ENCODE results near the gene BLVRA. TPM values are rescaled to one million over a fixed set of nuclear protein-coding genes. Genes with fewer than 3 reads are reported as not detected.
"Not testable (repeated sequence)": the region's sequence is repeated elsewhere in the genome, so short reads cannot be mapped to it uniquely, and the experiment has no call there.

Gene BLVRA
- total RNA-seq (2013) = 103 TPM
- polyA plus RNA-seq = 100 to 1,000 TPM in 2 of 3 donors, 10 to 100 TPM in 1; 71.9 to 238 (median 199) TPM
- 11.6 and 26.0 TPM in 2 replicates for polyA minus RNA-seq
- total RNA-seq = 5.4 to 56.4 (median 33.0) reads per million in 11 experiments

GRCh38 chr7:43758029-43758821 lies at the start of gene BLVRA:
BLVRA (plus strand) TSS chr7:43758680; CDS start chr7:43771159, 12,479 bp downstream.
- Histone ChIP-seq H3K36me3 (replicated peaks in 1 of 2; ENCODE audit: control insufficient read depth in 1 of 2, insufficient read depth in 2 of 2, low read length in 2 of 2) (no peaks in the 10 kb centered on the region), H3K4me3 (replicated peaks in 1 of 3; ENCODE audit: low read depth in 2 of 3, low read length in 3 of 3) (peak within 1 kb of the TSS; percentile 59 to 98 (median 90)), H3K27ac (ENCODE audit: low read depth in 1 of 2, low read length in 2 of 2) (peak within 1 kb of the TSS; percentile 19 to 92), H3K9ac (ENCODE audit: insufficient read depth, low read length, poor library complexity, severe bottlenecking) (peak within 1 kb of the TSS; percentile 90), H3K9me3 (replicated peaks in 1 of 2; ENCODE audit: control insufficient read depth in 1 of 2, insufficient read depth in 1 of 2, low read length in 2 of 2) (no peaks in the 10 kb centered on the region), H3K4me2 (replicated peaks; ENCODE audit: extremely low read depth, low read length, poor library complexity, severe bottlenecking) (peak within 1 kb of the TSS; percentile 89), H2AFZ (ENCODE audit: insufficient read depth, low read depth, low read length, poor library complexity, severe bottlenecking) (peak within 1 kb of the TSS; percentile 94), H3K4me1 (ENCODE audit: control insufficient read depth in 1 of 2, insufficient read depth in 2 of 2, low read length in 2 of 2) (peaks cover 78 to 91% of the 10 kb centered on the region in 2 donors), H3K27me3 (ENCODE audit: control insufficient read depth in 2 of 2, insufficient read depth in 2 of 2, low read length in 2 of 2) (no peaks in the 10 kb centered on the region), H3K79me2 (ENCODE audit: insufficient read depth, low read length) (peaks cover 46% of the 10 kb centered on the region), H4K20me1 (ENCODE audit: insufficient read depth, low read length) (no peaks in the 10 kb centered on the region)
- DNase-seq = peak; percentile 46 to 68 (median 48)
- under 1% methylated on average over 50 of the region's 67 CpGs for WGBS (ENCODE audit: insufficient coverage)
- no peaks in the 10 kb centered on the region for H3K9me3 Mint-ChIP-seq
- H3K27me3 Mint-ChIP-seq (ENCODE audit: low read depth in 3 of 3) = peaks cover 0 to 6% (median 2%) of the 10 kb centered on the region in 3 donors
- peak within 1 kb of the TSS; percentile 83 to 94 for H3K4me3 Mint-ChIP-seq
- peaks cover 11 to 17% of the 10 kb centered on the region in 2 donors for H3K36me3 Mint-ChIP-seq
- TF ChIP-seq, protein P1, sequence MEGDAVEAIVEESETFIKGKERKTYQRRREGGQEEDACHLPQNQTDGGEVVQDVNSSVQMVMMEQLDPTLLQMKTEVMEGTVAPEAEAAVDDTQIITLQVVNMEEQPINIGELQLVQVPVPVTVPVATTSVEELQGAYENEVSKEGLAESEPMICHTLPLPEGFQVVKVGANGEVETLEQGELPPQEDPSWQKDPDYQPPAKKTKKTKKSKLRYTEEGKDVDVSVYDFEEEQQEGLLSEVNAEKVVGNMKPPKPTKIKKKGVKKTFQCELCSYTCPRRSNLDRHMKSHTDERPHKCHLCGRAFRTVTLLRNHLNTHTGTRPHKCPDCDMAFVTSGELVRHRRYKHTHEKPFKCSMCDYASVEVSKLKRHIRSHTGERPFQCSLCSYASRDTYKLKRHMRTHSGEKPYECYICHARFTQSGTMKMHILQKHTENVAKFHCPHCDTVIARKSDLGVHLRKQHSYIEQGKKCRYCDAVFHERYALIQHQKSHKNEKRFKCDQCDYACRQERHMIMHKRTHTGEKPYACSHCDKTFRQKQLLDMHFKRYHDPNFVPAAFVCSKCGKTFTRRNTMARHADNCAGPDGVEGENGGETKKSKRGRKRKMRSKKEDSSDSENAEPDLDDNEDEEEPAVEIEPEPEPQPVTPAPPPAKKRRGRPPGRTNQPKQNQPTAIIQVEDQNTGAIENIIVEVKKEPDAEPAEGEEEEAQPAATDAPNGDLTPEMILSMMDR (IDR thresholded peaks at IDR 0.05) = no peak
- intact Hi-C loops (cut with micrococcal nuclease) = loop anchor here in 1 of 2 donors (10.0 kb wide), 1 partner anchor 77 kb away; no protein-coding TSS in a partner anchor
- peak within 1 kb of the TSS; percentile 18 to 90 (median 73) for H3K27ac Mint-ChIP-seq
- peaks cover 75% of the 10 kb centered on the region for H3K4me1 Mint-ChIP-seq

- intact Hi-C loops (cut with micrococcal nuclease) = loop anchor here in 1 of 2 donors (10.0 kb wide), 1 partner anchor 257 kb away; no protein-coding TSS in a partner anchor
- Histone ChIP-seq H3K27ac (ENCODE audit: low read depth in 1 of 2, low read length in 2 of 2) (no peak overlapping the region), H3K4me3 (replicated peaks in 1 of 3; ENCODE audit: low read depth in 2 of 3, low read length in 3 of 3) (no peak overlapping the region), H2AFZ (ENCODE audit: insufficient read depth, low read depth, low read length, poor library complexity, severe bottlenecking) (no peak overlapping the region), H4K20me1 (ENCODE audit: insufficient read depth, low read length) (peaks cover 7% of the 10 kb centered on the region), H3K79me2 (ENCODE audit: insufficient read depth, low read length) (peaks cover 88% of the 10 kb centered on the region), H3K4me1 (ENCODE audit: control insufficient read depth in 1 of 2, insufficient read depth in 2 of 2, low read length in 2 of 2) (peaks cover 0 to 2% of the 10 kb centered on the region in 2 donors), H3K36me3 (replicated peaks in 1 of 2; ENCODE audit: control insufficient read depth in 1 of 2, insufficient read depth in 2 of 2, low read length in 2 of 2) (peaks cover 0 to 7% of the 10 kb centered on the region in 2 donors), H3K4me2 (replicated peaks; ENCODE audit: extremely low read depth, low read length, poor library complexity, severe bottlenecking) (no peak overlapping the region), H3K9ac (ENCODE audit: insufficient read depth, low read length, poor library complexity, severe bottlenecking) (no peak overlapping the region), H3K27me3 (ENCODE audit: control insufficient read depth in 2 of 2, insufficient read depth in 2 of 2, low read length in 2 of 2) (no peaks in the 10 kb centered on the region), H3K9me3 (replicated peaks in 1 of 2; ENCODE audit: control insufficient read depth in 1 of 2, insufficient read depth in 1 of 2, low read length in 2 of 2) (no peaks in the 10 kb centered on the region)
- H3K4me3 Mint-ChIP-seq = no peak overlapping the region
- no peak for DNase-seq
- peaks cover 0 to 7% (median 4%) of the 10 kb centered on the region in 7 donors for H3K9me3 Mint-ChIP-seq
- whole genome bisulfite sequencing (ENCODE audit: insufficient coverage) = no CpG with 5 or more reads among the region's 1 CpG
- peaks cover 17 to 22% of the 10 kb centered on the region in 2 donors for H3K36me3 Mint-ChIP-seq
- H3K27ac Mint-ChIP-seq = no peak overlapping the region
- H3K27me3 Mint-ChIP-seq (ENCODE audit: low read depth in 3 of 3) = peaks cover 0 to 3% (median 0%) of the 10 kb centered on the region in 3 donors
- peaks cover 7% of the 10 kb centered on the region for H3K4me1 Mint-ChIP-seq
- TF ChIP-seq, protein P1 (IDR thresholded peaks at IDR 0.05) = no peak
Observed at GRCh38 chr7:43711503-43711902, 47.0 kb upstream of the BLVRA start.

- not testable (repeated sequence) for H3K9me3 ChIP-seq (replicated peaks in 1 of 2; ENCODE audit: control insufficient read depth in 1 of 2, insufficient read depth in 1 of 2, low read length in 2 of 2); H3K36me3 ChIP-seq (replicated peaks in 1 of 2; ENCODE audit: control insufficient read depth in 1 of 2, insufficient read depth in 2 of 2, low read length in 2 of 2); H3K27ac ChIP-seq (ENCODE audit: low read depth in 1 of 2, low read length in 2 of 2); H3K4me3 Mint-ChIP-seq; DNase-seq; H3K27me3 ChIP-seq (ENCODE audit: control insufficient read depth in 2 of 2, insufficient read depth in 2 of 2, low read length in 2 of 2); H3K9ac ChIP-seq (ENCODE audit: insufficient read depth, low read length, poor library complexity, severe bottlenecking); H3K4me1 ChIP-seq (ENCODE audit: control insufficient read depth in 1 of 2, insufficient read depth in 2 of 2, low read length in 2 of 2); H3K27me3 Mint-ChIP-seq (ENCODE audit: low read depth in 3 of 3); H2AFZ ChIP-seq (ENCODE audit: insufficient read depth, low read depth, low read length, poor library complexity, severe bottlenecking); H3K4me2 ChIP-seq (replicated peaks; ENCODE audit: extremely low read depth, low read length, poor library complexity, severe bottlenecking); H3K4me3 ChIP-seq (replicated peaks in 1 of 3; ENCODE audit: low read depth in 2 of 3, low read length in 3 of 3); H3K9me3 Mint-ChIP-seq
- H3K27ac Mint-ChIP-seq = peak overlapping the region in 2 of 7 donors; percentile 0 to 6
- peaks cover 17% of the 10 kb centered on the region for H3K4me1 Mint-ChIP-seq
- H3K36me3 Mint-ChIP-seq = peaks cover 22 to 23% of the 10 kb centered on the region in 2 donors
- Histone ChIP-seq H3K79me2 (ENCODE audit: insufficient read depth, low read length) (peaks cover 91% of the 10 kb centered on the region), H4K20me1 (ENCODE audit: insufficient read depth, low read length) (peaks cover 14% of the 10 kb centered on the region)
- 100% methylated on average over 2 of the region's 2 CpGs for WGBS (ENCODE audit: insufficient coverage)
- intact Hi-C loops (cut with micrococcal nuclease) = loop anchor here in 1 of 2 donors (10.0 kb wide), 1 partner anchor 261 kb away; no protein-coding TSS in a partner anchor
Observed at GRCh38 chr7:43715966-43716365, 42.5 kb upstream of the BLVRA start.

All from CD14-positive monocyte (primary cell).